Myometrial cell (primary cell): ENCODE measurements around the gene BUD23. TPM values are rescaled to one million over a fixed set of nuclear protein-coding genes. Genes with fewer than 3 reads are reported as not detected.

ENCODE experiments used
- total RNA-seq: library from RNA; depleted of rRNA; stranded (reverse); fragments of >200 nt; gene quantifications from 2 replicates; pipeline ENCODE4 v1.2.3, GENCODE V29; 2015

The BUD23 gene
- total RNA-seq = 99.5 and 104 TPM in 2 replicates

GRCh38 chr7:73683056-73683787, at the start of gene BUD23, which contains the start of gene DNAJC30:
Gene BUD23, plus strand, starts transcription at chr7:73683597. Its CDS starts 29 bp downstream, at chr7:73683626.
Gene DNAJC30, minus strand, starts transcription at chr7:73683453. Its CDS starts 30 bp downstream, at chr7:73683423.

GRCh38 chr7:73667344-73668102, 15.9 kb upstream of the BUD23 start, which contains the start of gene VPS37D:
Gene VPS37D, plus strand, starts transcription at chr7:73667831. Its CDS starts 128 bp downstream, at chr7:73667959.

GRCh38 chr7:73718905-73719805, 35.8 kb downstream of the BUD23 start, which contains the start of gene STX1A:
Gene STX1A, minus strand, starts transcription at chr7:73719669. Its CDS starts 38 bp downstream, at chr7:73719631.

GRCh38 chr7:73738612-73739386, 55.4 kb downstream of the BUD23 start, which contains the start of gene ABHD11:
Gene ABHD11, minus strand, starts transcription at chr7:73738802. Its CDS starts 32 bp downstream, at chr7:73738770.

Other genes with a start within 250 kb of the BUD23 start
- 0.53 and 1.2 TPM in 2 replicates for gene FZD9, start 249.8 kb upstream of the BUD23 start, total RNA-seq
- 21.6 and 33.7 TPM in 2 replicates for gene BAZ1B, start 161.3 kb upstream of the BUD23 start, total RNA-seq
- gene BCL7B, start 125.9 kb upstream of the BUD23 start, total RNA-seq = 56.7 and 79.0 TPM in 2 replicates
- 82.7 and 110 TPM in 2 replicates for gene TBL2, start 105.0 kb upstream of the BUD23 start, total RNA-seq
- gene MLXIPL, start 59.1 kb upstream of the BUD23 start, total RNA-seq = not detected in 2 replicates
- gene VPS37D, start 15.8 kb upstream of the BUD23 start, total RNA-seq = 3.7 and 5.2 TPM in 2 replicates
- gene DNAJC30, start 144 bp upstream of the BUD23 start, total RNA-seq = 7.2 and 8.2 TPM in 2 replicates
- 3.7 and 8.4 TPM in 2 replicates for gene STX1A, start 36.1 kb downstream of the BUD23 start, total RNA-seq
- gene ABHD11, start 55.2 kb downstream of the BUD23 start, total RNA-seq = 27.6 and 33.4 TPM in 2 replicates
- gene CLDN3, start 86.7 kb downstream of the BUD23 start, total RNA-seq = not detected in 2 replicates
- gene CLDN4, start 147.4 kb downstream of the BUD23 start, total RNA-seq = 6.1 and 6.7 TPM in 2 replicates
- gene METTL27, start 158.9 kb downstream of the BUD23 start, total RNA-seq = 16.8 and 20.8 TPM in 2 replicates
- not detected in 2 replicates for gene TMEM270, start 177.6 kb downstream of the BUD23 start, total RNA-seq